NCI-H1694 treated with DMSO at 0.1 percent for 48 hours (cell line): ENCODE data around the gene MMP19.
A peak's percentile ranks its signal among the peaks of the same experiment; 100 is the strongest.
"Not testable (repeated sequence)": the region's sequence is repeated elsewhere in the genome, so short reads cannot be mapped to it uniquely, and the experiment has no call there.

ENCODE experiments used
- DNase-seq: peaks from one replicate; lab custom pipeline; 2025; lab: John Stamatoyannopoulos, UW

MMP19 gene

GRCh38 chr12:55844961-55845360 is 2.2 kb upstream of the MMP19 start:
- DNase-seq, result no peak

- DNase-seq, result no peak
Observed at GRCh38 chr12:55843431-55843830, 695 bp upstream of the MMP19 start.

- no peak for DNase-seq
Observed at GRCh38 chr12:55840581-55841351, 2.0 kb downstream of the MMP19 start.

DNA sequence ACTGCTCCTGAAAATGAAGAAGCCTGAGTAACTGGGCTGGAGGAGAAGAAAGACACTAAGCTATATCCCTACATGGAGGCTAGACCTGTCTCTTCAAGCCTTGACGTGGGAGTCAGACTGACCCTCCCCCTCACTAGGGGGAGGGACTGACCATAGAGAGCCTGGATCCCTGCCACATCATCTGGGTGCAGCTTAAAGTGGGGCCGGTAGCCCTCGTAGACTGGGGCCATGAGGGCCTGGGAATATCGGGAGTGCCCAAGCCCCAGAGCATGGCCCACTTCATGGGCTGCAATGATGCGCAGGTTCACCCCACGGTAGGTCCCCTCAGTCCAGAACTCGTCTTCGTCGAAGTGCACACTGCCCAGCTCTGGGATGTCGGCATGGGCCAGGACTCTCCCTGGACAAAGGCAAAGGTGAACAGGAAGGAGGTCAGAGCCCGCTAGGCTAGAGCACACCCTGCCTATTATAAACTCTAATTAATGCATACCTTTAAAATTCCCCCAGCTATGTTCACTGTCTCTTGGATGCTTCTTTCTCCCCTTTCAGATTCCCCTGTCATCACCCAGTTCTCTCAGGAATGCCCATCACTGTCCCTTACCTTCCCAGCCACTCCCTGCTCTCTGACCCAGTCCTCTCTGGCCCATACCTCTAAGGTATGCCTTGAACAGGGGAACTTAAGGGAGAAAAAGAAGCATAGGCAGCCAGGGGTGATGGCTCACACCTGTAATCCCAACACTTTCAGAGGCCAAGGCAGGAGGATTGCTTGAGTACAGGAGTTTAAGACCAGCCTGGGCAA is 3.2 kb downstream of the MMP19 start:
- no peak for DNase-seq

DNA sequence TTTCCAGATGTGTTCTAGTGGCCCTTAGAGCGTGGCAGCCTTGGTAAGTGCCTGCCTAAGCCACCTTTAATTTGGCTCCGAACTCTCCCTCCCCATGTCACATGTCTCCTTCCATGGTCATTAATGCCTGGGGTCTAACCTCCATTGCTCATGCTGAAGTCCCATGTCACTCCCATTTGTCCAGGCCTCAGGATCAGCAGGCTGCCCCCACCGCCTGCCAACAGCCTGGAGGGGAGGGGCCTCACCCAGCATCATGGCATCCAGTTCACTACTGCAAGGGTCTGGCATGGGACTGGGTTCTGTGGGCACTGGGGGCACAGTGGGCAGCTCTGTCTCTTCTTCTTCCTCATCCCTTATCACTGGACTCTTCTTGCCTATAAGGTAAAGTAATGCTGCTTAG is 4.4 kb downstream of the MMP19 start:
- no peak for DNase-seq

DNA sequence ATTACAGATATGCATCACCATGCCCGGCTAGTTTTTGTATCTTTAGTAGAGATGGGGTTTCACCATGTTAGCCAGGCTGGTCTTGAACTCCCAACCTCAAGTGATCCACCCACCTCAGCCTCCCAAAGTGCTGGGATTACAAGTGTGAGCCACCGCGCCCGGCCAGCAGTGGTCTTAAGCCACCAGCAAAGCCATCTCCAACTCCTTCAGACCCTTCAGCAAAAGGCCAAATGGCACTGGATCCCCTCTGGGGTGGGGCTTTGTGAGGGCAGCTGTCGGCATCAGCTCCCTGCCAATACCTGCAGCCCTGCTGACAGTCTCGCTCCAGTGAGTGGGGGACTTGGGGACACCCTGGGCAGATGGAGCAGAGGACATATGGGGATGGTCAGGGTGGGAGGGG is 8.3 kb downstream of the MMP19 start:
- DNase-seq, result not testable (repeated sequence)

DNA sequence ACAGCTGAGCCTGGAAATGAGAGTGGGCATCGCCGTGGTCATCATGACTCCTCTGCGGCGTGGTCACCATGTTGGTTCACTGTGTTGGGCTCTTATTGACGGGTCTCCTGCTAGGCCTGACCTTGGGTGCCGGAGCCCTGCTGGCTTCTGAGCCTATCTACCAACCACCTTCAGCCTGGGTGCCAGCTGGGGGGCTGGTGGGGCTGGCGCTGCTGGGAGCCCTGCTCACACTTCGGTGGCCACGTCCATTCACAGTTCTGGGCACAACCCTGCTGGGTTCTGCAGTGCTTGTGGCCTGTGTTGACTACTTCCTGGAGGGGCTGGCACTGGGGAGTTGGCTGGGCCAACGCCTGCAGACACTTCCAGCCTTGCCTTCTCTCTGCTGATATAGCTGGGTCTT is 9.7 kb downstream of the MMP19 start:
- no peak for DNase-seq

GRCh38 chr12:55831447-55831815 is 11.3 kb downstream of the MMP19 start:
- no peak for DNase-seq

DNA sequence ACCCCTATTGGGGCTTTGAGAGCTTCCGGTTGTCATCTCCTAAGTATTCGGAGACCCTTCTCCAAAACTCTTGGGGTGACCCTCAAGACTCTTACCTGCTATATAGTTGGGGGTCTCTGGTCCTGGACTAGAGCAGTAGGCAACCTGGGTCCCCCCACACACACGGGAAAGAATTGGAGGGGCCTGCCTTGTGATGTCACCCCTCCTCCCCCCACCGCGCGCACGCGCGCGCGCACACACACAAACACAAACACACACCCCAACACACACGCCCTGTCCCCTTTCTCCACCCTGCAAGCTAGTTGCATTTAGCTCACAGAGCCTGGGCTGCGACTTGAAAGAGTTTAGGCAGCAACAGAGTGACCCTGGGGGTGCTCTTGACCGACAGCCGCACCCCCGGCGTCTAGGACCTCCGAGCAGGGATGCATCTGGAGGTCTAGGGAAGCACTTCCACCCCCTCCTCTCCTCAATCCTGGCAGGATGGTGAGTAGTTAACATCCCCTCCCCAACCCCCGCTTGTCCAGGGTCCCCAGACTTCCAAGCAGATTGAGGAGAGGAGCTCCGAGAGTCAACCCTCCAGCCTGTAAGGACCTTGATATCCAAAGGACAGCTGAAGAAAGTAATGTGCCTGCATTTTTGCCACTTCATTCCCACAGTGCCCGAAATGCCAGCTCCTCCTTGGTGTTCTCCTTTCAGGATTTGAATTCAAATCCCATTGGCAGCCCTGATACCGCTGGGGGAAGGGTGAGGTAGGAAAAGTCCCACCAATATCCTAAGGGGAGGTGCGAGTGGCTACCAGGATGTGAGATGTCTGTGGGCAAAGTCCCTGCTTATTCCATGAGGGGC is 11.9 kb downstream of the MMP19 start:
- peak; percentile 4 for DNase-seq

DNA sequence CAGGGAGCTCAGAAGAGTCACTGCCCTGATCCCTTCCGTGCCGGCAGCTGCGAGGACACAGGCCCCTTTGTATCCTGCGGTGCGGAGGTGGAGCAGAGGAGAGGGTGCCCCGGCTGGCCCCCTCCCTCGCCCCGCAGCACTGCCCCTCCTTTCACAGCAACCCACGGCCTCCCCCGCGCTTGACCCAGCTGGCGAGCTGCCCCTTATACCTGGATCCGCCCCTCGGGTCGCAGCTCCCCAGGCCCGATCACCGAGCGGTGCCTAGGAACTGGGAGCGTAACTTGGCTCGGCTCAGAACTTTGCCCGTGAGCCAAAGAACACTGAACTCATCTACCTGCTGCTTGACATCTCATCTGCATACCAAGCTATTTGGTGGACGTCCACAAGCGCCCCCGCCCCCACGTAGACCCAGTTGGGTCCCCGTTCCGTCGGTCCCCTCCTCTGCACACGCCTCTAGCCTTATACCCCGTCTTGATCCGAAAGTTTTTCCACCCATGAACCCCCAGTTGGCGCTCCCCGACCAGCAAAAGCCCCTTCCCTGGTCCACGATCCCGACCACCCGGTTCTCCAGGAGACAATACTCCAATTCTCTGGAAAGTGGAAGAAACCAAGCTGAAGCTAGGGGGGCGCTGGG is 12.7 kb downstream of the MMP19 start:
- DNase-seq, result no peak

DNA sequence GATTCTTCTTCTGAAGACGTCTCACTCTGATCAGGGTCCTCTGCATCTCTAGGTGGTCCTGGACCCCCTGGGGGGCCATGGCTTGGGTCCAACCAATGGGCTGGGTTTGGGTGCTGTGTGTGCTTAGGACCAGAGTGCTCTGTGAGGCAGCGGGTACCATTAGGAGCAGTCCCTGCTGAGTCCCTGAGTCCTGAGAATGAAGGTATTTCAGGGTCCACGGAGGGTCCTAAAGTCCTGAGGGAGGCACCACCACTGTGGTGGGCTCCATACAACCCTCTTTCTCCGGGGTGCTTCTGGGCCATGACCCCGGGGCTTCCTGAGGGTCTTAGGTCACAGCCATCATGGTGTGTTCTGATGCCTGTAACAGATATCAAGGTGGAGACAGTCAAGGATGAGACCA is 14.4 kb downstream of the MMP19 start:
- no peak for DNase-seq

DNA sequence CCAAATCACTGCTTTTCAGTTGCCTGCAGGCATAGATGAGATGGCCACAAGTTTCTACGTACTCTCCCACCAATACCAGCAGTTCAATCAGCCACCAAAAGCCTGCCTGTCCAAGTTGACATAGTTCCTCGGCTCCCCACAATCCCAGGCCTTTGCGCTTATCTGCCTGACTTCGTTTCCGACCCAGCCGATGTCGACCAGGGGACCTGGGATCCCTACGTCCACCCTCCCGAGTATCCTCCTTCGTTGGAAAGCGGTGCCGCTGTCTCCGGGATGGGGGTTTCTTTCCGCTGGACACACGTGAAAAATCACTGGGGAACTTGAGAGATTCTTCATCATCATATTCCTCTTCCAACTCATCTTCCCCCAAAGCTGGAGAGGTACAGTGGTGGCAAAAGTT is 14.9 kb downstream of the MMP19 start:
- no peak for DNase-seq

DNA sequence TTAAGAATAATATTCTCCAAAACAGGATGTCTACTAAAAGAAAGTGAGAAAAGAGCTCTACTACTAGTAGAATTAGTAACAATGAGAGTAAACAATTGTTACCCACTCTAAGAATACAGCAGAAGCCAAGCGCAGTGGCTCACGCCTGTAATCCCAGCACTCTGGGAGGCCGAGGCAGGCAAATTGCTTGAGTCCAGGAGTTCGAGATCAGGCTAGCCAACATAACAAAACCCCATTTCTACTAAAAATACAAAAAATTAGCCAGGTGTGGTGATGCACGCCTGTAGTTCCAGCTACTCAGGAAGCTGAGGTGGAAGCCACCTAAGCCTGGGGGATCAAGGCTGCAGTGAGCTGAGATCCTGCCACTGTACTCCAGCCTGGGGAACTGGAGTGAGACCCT is 18.0 kb downstream of the MMP19 start:
- no peak for DNase-seq

DNA sequence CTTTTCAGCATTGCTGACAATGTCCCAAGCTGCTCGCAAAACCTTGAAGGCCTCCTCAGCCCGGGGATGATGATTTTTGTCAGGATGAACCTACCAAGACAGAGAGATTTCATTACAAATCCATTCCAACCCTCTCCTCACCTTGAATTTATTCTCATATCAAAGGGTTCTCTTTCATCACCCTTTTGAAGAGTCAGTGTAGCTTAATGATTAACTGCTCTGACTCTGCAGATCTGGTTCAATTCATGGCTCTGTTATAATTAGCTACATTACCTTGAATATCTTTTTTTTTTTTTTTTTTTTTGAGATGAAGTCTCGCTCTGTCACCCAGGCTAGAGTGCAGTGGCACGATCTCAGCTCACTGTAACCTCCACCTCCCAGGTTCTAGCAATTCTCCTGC is 19.3 kb downstream of the MMP19 start:
- no peak for DNase-seq

DNA sequence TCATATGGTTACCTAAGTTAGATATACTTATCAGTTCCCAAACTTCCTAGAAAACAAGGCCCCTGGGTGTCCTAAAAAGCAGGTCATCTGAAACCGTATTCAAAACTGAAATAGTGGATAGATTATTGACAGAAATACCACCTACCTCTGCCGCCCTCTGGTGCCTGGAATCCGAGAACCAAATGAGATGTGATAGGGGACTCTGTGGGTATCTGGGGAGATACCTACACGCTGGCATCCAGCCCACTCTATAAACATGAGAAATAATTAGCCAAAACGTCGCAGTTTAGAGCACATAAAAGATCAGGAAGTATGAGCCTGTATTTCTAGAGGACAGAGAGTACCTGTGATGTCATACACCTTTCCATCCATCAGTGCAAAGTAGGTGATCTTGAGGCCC is 20.5 kb downstream of the MMP19 start:
- DNase-seq, result no peak

- DNase-seq, result no peak
Observed at GRCh38 chr12:55820679-55821078, 22.1 kb downstream of the MMP19 start.

DNA sequence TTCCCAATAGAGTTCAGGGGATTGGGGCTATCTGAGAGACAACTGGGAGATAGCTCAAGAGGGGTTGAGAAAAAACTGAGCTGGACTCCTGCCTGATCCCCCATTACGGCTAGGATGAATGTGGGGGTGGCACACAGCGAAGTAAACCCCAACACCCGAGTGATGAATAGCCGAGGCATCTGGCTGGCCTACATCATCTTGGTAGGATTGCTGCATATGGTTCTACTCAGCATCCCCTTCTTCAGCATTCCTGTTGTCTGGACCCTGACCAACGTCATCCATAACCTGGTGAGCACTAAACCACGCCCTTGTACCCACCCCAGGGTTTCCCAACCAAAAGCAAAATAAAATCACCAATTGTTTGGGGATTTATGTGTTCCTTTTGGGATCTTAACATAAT is 23.9 kb downstream of the MMP19 start:
- DNase-seq, result no peak

- no peak for DNase-seq
Observed at GRCh38 chr12:55818140-55818728, 24.5 kb downstream of the MMP19 start.

DNA sequence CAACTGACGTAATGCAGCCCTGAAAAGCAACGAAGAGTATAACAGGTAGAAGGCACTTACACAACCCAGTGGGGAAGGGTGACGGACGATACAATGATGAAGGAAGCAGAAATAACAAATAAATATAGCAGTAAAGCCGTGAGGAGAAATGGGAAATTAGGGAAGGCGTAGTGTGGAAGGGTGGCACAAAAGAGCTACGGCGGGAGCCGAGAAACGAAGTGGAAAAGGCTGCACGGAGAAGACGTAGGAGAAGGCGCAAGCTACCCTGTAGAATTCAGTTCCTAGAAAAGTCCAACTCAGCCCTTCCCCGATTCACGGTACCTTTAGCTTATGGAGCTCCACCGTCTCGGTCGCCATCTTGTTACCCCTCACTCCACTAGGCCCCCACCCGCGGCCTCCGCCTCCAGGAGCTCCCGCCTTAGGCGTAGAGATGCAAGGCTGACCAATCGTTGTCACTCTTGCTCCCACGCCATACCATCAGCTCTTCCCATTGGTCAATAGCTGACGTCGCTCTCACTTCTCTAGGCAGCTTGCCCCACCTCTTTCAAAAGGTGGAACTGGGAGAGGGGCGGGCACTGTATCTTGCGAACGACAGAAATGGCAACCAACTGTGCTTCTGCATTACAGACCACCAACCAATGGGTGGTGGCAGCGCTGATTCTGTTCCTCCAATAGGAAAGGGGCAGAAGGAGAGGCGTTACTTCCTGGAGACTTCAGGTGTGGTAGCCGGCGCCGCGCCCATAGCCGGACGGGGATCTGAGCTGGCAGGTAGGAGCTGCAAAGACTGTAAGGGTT is 25.2 kb downstream of the MMP19 start, which contains the start of the genes ORMDL2 and SARNP:
Gene ORMDL2, plus strand, starts transcription at position 697 of the 795 bp plus-strand sequence. CDS start 959 bp downstream, outside the sequence.
Gene SARNP, minus strand, starts transcription at position 380 of the 795 bp plus-strand sequence. Its CDS starts 23 bp downstream, at position 357.
- DNase-seq, result peak; percentile 99

DNA sequence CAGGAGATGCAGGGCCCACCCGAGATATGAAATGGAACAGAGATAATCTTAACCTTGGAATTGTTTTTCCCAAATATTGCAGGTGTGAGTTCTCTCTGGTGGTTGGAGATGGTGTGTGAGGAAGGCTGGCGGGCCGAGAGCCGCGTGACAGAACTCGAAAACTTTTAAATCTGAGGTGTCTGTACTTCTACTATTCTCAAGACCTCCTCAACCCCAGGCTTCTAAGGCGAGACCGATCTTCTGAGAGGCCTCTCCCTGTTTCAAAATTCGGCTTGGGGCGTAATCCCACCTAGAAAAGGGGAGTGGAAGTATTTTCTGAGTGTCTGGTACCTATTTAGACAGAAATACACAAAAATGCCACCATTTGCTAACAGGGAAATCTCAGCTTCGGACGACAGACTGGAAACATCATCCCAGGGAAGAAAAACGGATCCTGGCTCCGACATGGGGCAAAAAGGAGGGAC is 25.8 kb downstream of the MMP19 start:
- DNase-seq, result no peak

GRCh38 chr12:55815473-55815872 is 27.3 kb downstream of the MMP19 start:
- no peak for DNase-seq
